ENCODE data around the gene LARGE2.

LARGE2 gene

GRCh38 chr11:45927332-45927683 is 4.9 kb downstream of the LARGE2 start:
- H3K4me3 Mint-ChIP-seq: no peak overlapping the region
- CTCF ChIA-PET: no interaction called here

GRCh38 chr11:45927684-45928413 is 5.4 kb downstream of the LARGE2 start:
- Mint-ChIP-seq H3K27ac (peak overlapping the region; percentile 28), H3K36me3 (peaks cover 3% of the 10 kb centered on the region), H3K27me3 (peaks cover 39% of the 10 kb centered on the region), H3K4me1 (peaks cover 47% of the 10 kb centered on the region), H3K9me3 (no peaks in the 10 kb centered on the region), H3K4me3 (no peak overlapping the region)
- CTCF ChIA-PET: no interaction called here
- DNase-seq: no peak

More at GRCh38 chr11:45927332-45927683, 4.9 kb downstream of the LARGE2 start:
- Mint-ChIP-seq H3K9me3 (no peaks in the 10 kb centered on the region), H3K4me1 (peaks cover 47% of the 10 kb centered on the region), H3K27ac (no peak overlapping the region), H3K36me3 (peaks cover 3% of the 10 kb centered on the region), H3K27me3 (peaks cover 39% of the 10 kb centered on the region)
- no peak for DNase-seq

DNA sequence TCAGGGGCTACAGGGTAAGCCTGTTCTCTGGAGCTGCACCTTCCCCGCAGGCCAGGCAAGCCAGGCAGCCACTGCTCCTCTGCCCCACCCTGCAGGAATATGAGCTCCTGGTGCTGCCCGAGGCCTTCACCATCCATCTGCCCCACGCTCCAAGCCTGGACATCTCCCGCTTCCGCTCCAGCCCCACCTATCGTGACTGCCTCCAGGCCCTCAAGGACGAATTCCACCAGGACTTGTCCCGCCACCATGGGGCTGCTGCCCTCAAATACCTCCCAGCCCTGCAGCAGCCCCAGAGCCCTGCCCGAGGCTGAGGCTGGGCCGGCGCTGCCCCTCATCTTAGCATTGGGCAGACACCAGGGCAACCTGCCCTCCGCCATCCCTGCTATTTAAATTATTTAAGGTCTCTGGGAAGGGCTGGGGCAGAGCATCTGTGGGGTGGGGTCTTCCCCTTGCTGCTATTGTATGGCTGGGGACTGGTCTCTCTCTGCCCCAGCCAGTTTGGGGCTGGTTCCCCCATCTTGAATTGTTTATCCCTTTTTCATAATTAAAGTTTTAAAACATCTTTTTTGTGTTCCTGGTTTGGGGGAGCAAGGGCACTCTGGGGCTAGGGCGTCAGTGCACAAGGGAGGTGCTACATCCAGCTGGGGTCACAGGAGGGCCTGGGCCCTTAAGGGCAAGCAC is 6.2 kb downstream of the LARGE2 start:
- Mint-ChIP-seq H3K27ac (peak overlapping the region; percentile 28), H3K27me3 (peaks cover 31% of the 10 kb centered on the region), H3K4me1 (peaks cover 42% of the 10 kb centered on the region), H3K36me3 (peaks cover 5% of the 10 kb centered on the region), H3K9me3 (no peaks in the 10 kb centered on the region), H3K4me3 (no peak overlapping the region)
- CTCF ChIA-PET: no interaction called here
- DNase-seq: no peak

GRCh38 chr11:45929486-45930030 is 7.1 kb downstream of the LARGE2 start:
- Mint-ChIP-seq H3K4me1 (peaks cover 37% of the 10 kb centered on the region), H3K4me3 (peak overlapping the region; percentile 52), H3K9me3 (no peaks in the 10 kb centered on the region), H3K27ac (peak overlapping the region; percentile 93), H3K36me3 (peaks cover 7% of the 10 kb centered on the region), H3K27me3 (peaks cover 22% of the 10 kb centered on the region)
- CTCF ChIA-PET: no interaction called here
- no peak for DNase-seq

DNA sequence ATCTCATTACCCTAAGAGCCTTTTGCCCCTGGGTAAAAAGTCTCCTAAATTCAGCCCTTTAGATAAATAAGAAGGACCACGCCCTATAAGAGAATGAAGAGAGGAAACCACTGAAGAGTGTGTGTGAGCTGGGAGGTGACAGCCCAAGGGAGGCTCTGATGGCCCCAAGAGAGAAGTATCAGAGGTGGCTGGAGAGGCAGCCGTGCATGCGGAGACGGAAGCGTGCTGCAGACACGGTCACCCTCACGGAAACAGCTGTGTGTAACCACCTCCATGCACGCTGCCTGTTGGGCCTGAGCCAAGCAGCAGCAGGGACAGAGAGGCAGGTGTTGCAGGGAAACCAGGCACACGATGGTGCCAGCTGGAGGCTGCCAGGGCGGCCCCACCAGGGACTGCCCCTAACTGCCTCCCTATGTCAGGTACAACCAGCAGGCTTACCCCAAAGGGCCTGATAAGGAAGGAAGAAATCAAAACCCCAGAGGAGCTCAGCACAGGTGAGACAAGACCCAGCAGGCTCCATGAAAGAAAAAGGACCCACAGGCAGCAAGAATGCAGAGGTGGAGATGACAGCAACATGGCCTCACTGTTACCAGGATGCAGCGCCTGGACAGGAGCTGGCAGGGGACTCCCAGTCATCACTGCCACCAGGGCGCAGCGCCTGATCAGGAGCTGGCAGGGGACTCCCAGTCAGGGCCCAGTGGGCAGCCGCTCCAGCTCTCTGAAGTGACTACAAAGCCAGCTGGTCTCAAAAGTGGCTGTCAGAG is 7.8 kb downstream of the LARGE2 start:
- Mint-ChIP-seq H3K27me3 (peaks cover 16% of the 10 kb centered on the region), H3K36me3 (peaks cover 7% of the 10 kb centered on the region), H3K4me1 (peaks cover 37% of the 10 kb centered on the region), H3K9me3 (no peaks in the 10 kb centered on the region), H3K4me3 (peak overlapping the region; percentile 52), H3K27ac (peak overlapping the region; percentile 93)
- DNase-seq: peak; percentile 59
- CTCF ChIA-PET: interaction anchor here (1.1 to 1.9 kb wide), 2 partner anchors 13 to 35 kb away, joined by 4 to 5 read pairs; partner anchors contain the start of gene PEX16

GRCh38 chr11:45930951-45931570 is 8.6 kb downstream of the LARGE2 start:
- CTCF ChIA-PET: interaction anchor here (1.1 to 1.9 kb wide), 2 partner anchors 14 to 34 kb away, joined by 4 to 5 read pairs; partner anchors contain the start of gene PEX16
- no peak for DNase-seq
- Mint-ChIP-seq H3K9me3 (no peaks in the 10 kb centered on the region), H3K27me3 (peaks cover 7% of the 10 kb centered on the region), H3K36me3 (peaks cover 7% of the 10 kb centered on the region), H3K27ac (peak overlapping the region; percentile 93), H3K4me1 (peaks cover 37% of the 10 kb centered on the region), H3K4me3 (no peak overlapping the region)

DNA sequence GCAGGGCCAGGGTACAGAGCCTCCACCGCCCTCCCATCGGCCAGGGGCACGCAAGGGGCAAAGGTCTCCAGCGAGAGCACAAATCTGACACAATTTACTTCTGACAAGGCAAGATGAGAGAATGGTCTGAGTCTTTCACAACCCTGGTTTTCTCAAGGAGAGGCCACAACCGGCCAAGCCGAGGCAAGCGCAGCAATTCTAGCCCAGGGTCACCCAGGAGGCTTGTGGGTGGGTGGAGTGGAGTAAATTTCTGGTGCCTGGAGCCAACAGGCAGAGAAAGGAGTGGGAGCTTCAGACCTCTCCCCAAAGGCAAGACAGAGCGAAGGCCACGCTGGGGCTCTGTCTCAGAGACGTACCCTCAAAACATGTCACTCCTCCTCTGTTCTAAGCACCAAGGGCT is 9.3 kb downstream of the LARGE2 start:
- CTCF ChIA-PET: interaction anchor here (1.9 kb wide), 1 partner anchor 33 kb away, joined by 5 read pairs; no protein-coding TSS in a partner anchor
- peaks cover 8% of the 10 kb centered on the region for H3K36me3 Mint-ChIP-seq
- no peak overlapping the region for H3K4me3 Mint-ChIP-seq
- no peak for DNase-seq
- peak overlapping the region; percentile 93 for H3K27ac Mint-ChIP-seq
- H3K27me3 Mint-ChIP-seq: peaks cover under 1% of the 10 kb centered on the region
- peaks cover 37% of the 10 kb centered on the region for H3K4me1 Mint-ChIP-seq
- no peaks in the 10 kb centered on the region for H3K9me3 Mint-ChIP-seq

DNA sequence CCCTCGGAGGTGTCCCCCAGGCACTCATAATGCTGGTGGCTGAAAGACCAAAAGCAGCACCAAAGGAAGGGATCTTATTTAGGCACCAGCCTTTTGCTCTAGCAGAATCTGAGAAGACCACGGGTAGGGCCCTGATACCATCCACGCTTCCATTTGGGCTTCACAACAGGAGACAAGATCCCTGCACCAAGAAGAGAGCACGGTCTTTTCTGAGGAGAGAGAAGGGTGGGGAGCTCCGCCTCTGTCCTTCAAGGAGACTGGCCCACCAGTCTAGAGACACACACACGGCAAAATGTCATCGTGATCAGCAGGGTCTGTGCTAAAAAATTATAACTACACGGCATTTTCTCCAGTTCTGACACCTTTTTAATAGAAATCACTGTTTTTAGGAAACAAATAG is 9.8 kb downstream of the LARGE2 start:
- Mint-ChIP-seq H3K27me3 (no peaks in the 10 kb centered on the region), H3K9me3 (no peaks in the 10 kb centered on the region), H3K4me1 (peaks cover 34% of the 10 kb centered on the region), H3K36me3 (peaks cover 9% of the 10 kb centered on the region), H3K27ac (no peak overlapping the region), H3K4me3 (no peak overlapping the region)
- CTCF ChIA-PET: interaction anchor here (1.9 kb wide), 1 partner anchor 33 kb away, joined by 5 read pairs; no protein-coding TSS in a partner anchor
- no peak for DNase-seq

- H3K4me1 Mint-ChIP-seq: peaks cover 30% of the 10 kb centered on the region
- H3K27ac Mint-ChIP-seq: no peak overlapping the region
- H3K9me3 Mint-ChIP-seq: no peaks in the 10 kb centered on the region
- peaks cover 10% of the 10 kb centered on the region for H3K36me3 Mint-ChIP-seq
- no peaks in the 10 kb centered on the region for H3K27me3 Mint-ChIP-seq
- H3K4me3 Mint-ChIP-seq: no peak overlapping the region
- CTCF ChIA-PET: no interaction called here
- DNase-seq: no peak
Measured at GRCh38 chr11:45933131-45933831, 10.8 kb downstream of the LARGE2 start.

GRCh38 chr11:45933846-45934579 is 11.6 kb downstream of the LARGE2 start:
- H3K4me1 Mint-ChIP-seq: peaks cover 26% of the 10 kb centered on the region

DNA sequence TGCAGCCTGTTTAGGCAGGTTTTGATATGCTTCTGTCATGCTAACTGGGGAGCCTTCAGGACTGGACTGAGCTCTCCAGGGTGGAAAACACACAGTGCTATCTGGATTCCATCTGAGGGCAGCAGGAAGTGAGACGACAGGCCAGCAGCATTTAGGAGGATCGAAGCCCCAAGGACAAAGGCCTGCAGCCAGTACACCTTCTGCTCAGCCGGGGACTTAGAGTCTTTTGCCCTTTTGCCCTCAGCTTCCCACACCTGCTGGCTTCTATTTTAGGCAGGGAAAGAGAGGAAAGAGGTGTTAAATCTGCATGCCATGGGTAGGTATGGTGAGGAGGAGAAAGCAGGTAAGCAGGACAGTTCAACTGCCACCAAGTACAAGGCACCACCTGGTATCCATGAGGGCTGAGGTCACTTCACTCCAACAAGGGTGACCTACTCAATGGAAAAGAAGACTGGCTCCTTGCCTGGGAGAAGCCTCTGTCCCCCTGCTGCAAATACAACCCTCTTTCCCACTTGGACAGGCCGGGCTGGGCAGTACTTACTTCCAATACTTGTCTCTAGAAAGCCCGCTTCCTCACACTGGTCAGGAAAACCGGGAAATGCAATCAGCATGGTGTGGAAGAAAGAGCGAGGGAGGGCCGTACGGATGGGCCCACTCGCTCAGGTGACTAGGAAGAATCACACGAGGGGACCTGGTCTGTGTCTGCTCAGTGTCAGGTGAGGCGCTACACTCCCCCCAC is 12.3 kb downstream of the LARGE2 start:
- Mint-ChIP-seq H3K27me3 (no peaks in the 10 kb centered on the region), H3K4me3 (no peak overlapping the region), H3K9me3 (no peaks in the 10 kb centered on the region), H3K4me1 (peaks cover 21% of the 10 kb centered on the region), H3K36me3 (peaks cover 10% of the 10 kb centered on the region), H3K27ac (peak overlapping the region; percentile 33)
- CTCF ChIA-PET: no interaction called here
- DNase-seq: no peak

More at GRCh38 chr11:45933846-45934579, 11.6 kb downstream of the LARGE2 start:
- Mint-ChIP-seq H3K4me3 (no peak overlapping the region), H3K9me3 (no peaks in the 10 kb centered on the region), H3K36me3 (peaks cover 10% of the 10 kb centered on the region), H3K27me3 (no peaks in the 10 kb centered on the region), H3K27ac (no peak overlapping the region)
- DNase-seq: no peak
- CTCF ChIA-PET: no interaction called here

GRCh38 chr11:45935349-45936064 is 13.1 kb downstream of the LARGE2 start:
- Mint-ChIP-seq H3K36me3 (peaks cover 10% of the 10 kb centered on the region), H3K4me1 (peaks cover 13% of the 10 kb centered on the region)

More at GRCh38 chr11:45935349-45936064, 13.1 kb downstream of the LARGE2 start:
- Mint-ChIP-seq H3K9me3 (no peaks in the 10 kb centered on the region), H3K27me3 (no peaks in the 10 kb centered on the region), H3K27ac (no peak overlapping the region), H3K4me3 (no peak overlapping the region)
- no peak for DNase-seq
- CTCF ChIA-PET: interaction anchor here (2.1 kb wide), 1 partner anchor 30 kb away, joined by 6 read pairs; no protein-coding TSS in a partner anchor

All from activated naive CD4-positive, alpha-beta T cell treated with anti-CD3 and anti-CD28 coated beads, Interleukin-2, amount 10 ng/mL, durations not matched to agents 7 days and 5 days (primary cell).